Measurements from ENCODE around the gene FBXL12. TPM values are rescaled to one million over a fixed set of nuclear protein-coding genes. Genes with fewer than 3 reads are reported as not detected.

FBXL12 gene, protein sequence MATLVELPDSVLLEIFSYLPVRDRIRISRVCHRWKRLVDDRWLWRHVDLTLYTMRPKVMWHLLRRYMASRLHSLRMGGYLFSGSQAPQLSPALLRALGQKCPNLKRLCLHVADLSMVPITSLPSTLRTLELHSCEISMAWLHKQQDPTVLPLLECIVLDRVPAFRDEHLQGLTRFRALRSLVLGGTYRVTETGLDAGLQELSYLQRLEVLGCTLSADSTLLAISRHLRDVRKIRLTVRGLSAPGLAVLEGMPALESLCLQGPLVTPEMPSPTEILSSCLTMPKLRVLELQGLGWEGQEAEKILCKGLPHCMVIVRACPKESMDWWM
- 17.8 and 19.4 TPM in 2 replicates for total RNA-seq

DNA sequence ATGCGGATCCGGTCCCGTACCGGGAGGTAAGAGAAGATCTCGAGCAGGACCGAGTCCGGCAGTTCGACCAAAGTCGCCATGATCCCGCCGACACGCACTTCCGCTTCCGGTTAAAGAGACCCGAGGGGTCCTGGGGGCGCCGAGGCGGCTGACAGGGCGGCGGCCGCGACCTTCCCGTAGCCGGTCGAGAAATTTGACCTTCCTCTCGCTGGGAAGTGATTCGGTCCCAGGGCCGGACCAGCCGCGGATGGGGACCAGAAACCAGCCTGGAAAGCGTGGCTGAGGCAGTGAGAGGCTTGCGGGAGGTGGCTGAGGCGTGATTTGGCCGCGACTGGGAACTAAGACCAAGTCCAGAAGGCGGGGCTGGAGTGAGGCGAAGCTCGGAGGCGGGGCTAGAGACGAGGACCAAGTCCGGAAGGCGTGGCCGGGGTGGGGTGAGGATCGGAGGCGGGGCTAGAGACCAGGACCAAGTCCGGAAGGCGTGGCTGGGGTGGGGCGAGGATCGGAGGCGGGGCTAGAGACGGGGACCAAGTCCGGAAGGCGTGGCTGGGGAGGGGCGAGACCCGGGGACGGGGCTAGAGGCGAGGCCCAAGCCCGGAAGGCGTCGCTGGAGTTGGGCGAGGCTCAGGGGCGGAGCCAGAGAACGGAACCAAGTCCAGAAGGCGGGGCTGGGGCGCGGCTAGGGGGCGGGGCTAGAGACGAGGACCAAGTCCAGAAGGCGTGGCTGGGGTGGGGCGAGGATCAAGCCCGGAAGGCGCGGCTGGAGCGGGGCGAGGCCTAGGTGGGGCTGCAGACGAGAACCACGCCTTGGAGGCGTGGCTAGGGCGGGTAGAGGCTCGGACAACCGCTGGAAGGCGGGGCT lies at the start of gene FBXL12:
Gene FBXL12 (minus strand): TSS at position 346 of the 862 bp plus-strand sequence. CDS start 266 bp downstream, at position 80.

DNA sequence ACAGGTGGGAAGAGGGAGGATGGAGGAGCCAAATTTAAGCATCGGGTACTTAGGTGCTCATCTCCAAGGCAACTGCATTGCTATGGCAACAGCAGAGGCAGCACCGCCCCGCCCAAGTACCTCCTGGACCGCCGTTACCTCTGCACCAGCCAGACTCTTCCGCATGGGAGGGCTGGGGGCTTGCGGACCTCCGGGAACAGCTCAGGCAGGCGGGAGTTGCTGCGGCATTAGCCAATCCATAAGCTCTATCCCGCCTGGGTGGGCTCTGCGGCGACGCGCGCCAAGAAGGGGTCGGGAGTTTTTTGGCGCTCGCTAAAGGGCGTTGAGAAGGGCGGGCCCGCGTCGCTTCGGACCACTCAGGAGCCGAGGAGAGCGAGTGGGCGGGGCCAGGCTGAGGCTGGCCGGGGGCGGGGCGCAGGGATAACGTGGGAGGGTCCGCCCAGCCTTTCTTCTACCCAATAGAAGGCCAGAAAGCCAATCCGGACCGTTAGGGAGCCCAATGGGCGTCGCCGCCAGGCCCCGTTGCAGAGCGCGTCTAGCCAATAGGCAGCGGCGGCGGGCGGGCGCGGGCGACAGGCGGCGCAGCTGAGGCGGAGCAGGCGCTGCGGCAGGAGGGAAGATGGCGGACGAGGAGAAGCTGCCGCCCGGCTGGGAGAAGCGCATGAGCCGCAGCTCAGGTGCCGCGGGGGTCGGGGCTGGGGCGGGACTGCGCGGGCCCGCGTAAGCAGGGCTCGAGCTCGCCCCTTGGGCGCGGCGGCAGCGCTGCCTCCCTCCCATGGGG lies 16.0 kb upstream of the FBXL12 start, which contains the start of gene PIN1:
Gene PIN1 (plus strand): TSS at position 593 of the 781 bp plus-strand sequence. CDS start 27 bp downstream, at position 620.

DNA sequence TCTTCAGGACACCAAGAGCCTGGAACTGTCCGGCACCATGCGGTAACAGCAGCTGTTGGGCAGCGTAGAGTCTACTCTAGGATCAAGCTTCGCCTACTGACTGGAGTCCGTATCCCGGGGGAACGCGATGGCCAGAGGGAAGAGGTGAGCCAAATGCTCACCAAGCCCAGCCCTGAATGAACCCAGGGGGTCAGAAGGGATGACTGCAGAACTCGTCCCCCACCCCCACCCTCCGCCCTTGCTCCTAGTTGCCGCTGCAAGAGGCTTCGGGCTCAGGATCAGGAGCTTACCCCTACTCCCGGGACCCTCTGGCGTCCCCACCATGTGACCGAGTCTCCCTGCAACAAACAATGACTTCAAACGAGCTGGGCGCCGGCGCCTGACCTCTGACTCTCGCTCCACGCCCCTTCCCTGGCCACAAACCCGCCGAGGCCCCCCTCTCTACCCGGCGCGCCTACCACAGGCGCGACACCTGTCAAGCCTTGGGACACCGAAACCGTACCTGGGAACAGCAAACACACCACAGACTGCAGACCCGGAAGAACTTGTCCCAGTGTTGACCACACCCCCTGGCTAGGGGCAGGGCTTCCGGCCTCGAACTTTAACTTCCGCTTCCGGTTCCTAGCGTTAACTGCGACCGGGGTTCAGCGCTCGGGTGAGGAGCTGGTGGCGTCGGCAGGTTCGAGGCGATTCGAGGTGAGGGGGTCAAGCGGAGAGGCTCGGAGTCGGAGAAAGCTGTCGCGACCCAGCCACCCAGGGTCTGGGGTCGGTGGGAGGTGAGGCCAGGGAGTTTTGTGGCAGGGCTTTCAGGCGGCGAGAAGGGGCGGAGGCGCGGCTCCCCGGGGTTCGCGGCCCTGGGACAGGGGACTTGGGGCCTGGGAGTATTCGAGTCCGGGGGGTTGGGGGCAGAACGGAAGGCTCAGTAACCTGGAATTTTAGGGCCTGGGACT lies 8.7 kb upstream of the FBXL12 start, which contains the start of gene UBL5:
Gene UBL5 (plus strand): TSS at position 630 of the 950 bp plus-strand sequence. CDS start 420 bp downstream, outside the sequence.

DNA sequence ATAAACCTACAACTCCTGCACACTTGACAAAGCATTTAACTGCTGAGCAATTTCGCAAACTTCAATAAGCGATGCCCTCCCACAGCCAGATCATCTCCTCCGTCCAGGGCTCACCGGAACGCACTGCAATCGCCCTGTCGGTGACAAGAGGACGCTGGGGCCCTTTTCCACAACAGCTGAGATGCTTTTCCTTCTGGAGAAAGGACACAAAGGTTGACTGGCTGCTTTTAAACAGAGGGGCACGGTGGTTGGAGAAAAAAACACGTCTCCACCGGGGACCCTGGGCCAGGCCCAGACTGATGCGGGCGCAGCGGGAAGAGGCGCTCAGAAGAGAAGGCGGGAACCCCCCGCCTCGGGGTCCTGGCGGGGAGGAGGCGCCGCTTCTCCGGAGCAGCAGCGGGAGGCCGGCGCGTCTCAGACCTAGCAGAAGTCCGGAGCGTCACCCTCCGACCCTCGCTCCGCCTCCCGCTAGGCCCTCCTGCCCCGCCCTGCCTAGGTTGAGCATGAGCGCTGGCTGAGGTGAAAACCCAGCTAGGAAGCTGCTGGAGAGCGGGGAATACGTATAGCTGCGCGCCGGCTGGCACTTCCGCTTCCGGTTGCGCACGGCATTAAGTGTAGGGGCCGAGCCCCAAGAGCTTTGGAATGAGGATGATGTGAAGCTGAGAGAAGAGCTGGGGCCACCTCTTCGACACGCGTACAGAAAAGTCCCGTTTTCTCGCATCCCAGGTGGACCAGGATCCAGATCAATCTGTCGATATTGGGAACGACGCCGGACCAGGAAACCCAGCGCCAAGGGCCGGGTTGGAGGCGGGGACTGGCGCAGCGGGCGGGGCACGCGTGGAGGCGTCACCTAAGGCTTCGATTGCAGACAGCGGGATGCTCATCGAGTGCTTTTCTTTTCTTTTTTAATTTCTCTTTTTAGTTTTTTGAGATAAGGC lies 50.4 kb downstream of the FBXL12 start, which contains the start of gene ZNF846:
Gene ZNF846 (minus strand): TSS at position 564 of the 938 bp plus-strand sequence. CDS start 3,788 bp downstream, outside the sequence.

Other genes starting within 250 kb of the FBXL12 start
- 34.7 and 55.5 TPM in 2 replicates for gene ZNF121, start 234.6 kb downstream of the FBXL12 start, total RNA-seq
- gene ZNF561, start 197.8 kb downstream of the FBXL12 start, total RNA-seq = 56.7 and 65.1 TPM in 2 replicates
- 25.8 and 32.2 TPM in 2 replicates for gene ZNF562, start 144.0 kb downstream of the FBXL12 start, total RNA-seq
- 12.5 and 13.7 TPM in 2 replicates for gene ZNF846, start 50.3 kb downstream of the FBXL12 start, total RNA-seq
- 117 and 361 TPM in 2 replicates for gene UBL5, start 8.8 kb upstream of the FBXL12 start, total RNA-seq
- gene PIN1, start 16.2 kb upstream of the FBXL12 start, total RNA-seq = 78.4 and 92.5 TPM in 2 replicates
- gene OLFM2, start 117.4 kb upstream of the FBXL12 start, total RNA-seq = 2.5 and 3.0 TPM in 2 replicates
- 0.59 and 1.1 TPM in 2 replicates for gene COL5A3, start 191.4 kb upstream of the FBXL12 start, total RNA-seq
- not detected in 2 replicates for gene RDH8, start 194.4 kb upstream of the FBXL12 start, total RNA-seq